Measurements from ENCODE around the gene SHF.
"Not testable (repeated sequence)": the region's sequence is repeated elsewhere in the genome, so short reads cannot be mapped to it uniquely, and the experiment has no call there.

Gene SHF

DNA sequence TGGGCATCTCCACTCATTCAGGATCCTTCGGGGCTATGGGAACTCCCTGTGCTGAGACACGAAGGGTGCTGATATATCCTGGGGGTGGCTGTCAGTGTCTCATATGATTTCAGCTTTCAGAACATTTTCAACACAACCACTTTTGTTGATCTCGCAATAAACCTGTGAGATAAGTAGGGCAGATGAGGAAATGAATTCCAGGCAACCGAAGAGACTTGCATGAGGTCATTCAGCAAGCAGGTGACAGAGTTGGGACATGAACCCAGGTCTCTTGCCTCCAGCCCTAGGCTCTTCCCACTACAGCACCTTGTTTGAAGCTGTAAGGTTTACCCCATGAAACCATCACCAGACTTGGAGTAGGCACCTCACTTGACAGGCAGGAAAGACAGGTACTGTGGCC, 41.4 kb downstream of the SHF start:
- DNase-seq: no peak

- no peak for DNase-seq
Measured at GRCh38 chr15:45144775-45145174, 43.0 kb downstream of the SHF start.

- DNase-seq: no peak
Measured at GRCh38 chr15:45143946-45144345, 43.8 kb downstream of the SHF start.

GRCh38 chr15:45143056-45143455, 44.7 kb downstream of the SHF start:
- no peak for DNase-seq

DNA sequence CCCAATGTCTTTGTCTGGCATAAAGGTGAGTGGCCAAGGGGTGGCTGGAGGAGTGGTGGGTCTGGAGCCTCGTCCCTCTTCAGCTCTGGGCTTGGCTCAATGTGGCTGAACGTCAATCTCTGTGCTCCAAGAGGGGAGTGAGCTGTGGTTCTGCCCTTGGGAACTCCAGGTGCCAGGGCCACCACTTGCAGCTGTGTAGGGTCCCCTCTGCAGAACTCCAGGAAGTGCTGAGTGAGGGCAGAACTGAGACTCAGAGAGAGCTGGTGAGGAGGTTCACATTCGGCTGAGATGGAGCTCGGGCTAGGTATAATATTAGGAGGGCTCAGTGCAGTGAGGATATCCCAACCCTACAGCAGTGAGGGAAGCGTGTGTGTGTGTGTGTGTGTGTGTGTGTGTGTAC, 46.4 kb downstream of the SHF start:
- no peak for DNase-seq

GRCh38 chr15:45140557-45141250, 47.1 kb downstream of the SHF start:
- DNase-seq: no peak

GRCh38 chr15:45139770-45140169, 48.0 kb downstream of the SHF start:
- DNase-seq: no peak

DNA sequence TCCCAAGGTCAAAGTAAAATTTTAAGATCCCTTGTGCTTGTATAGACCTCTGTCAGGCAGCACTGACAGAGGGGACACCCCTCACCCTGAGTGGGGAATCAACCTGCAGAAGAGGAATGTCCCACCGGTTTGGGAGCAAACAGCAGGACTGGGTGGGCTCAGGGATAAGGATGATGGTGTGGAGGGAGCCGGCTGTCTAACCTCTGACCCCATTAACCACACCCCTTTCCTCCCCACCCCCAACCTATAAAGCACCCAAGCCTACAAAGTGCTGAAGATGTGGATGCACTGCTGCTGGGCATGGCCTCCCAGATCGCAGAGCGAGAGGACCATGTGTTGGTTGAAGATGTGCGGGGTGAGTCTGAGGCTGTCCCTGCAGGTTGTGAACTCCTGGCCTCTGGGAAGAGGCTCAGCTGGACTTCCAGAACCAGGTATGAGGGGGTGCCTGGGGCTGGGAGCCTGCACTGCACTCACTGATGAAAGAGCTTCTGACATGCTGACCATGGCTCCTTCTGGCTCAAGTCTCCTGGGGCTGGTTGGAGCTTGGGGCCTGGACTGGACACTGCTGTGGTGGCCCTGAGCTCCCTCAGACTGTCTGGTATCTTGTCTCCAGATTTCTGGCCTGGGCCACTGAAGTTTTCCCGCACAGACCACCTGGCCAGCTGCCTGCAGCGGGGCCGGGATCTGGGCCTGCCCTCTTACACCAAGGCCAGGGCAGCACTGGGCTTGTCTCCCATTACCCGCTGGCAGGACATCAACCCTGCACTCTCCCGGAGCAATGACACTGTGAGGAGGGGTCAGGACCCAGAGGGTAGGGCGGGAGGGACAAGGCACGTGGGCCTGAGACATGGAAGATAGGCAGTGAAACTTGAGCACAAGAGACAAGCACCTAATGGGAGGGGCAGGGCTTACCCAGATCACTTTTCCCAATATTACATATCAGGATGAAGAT, 48.7 kb downstream of the SHF start:
- DNase-seq: no peak

DNA sequence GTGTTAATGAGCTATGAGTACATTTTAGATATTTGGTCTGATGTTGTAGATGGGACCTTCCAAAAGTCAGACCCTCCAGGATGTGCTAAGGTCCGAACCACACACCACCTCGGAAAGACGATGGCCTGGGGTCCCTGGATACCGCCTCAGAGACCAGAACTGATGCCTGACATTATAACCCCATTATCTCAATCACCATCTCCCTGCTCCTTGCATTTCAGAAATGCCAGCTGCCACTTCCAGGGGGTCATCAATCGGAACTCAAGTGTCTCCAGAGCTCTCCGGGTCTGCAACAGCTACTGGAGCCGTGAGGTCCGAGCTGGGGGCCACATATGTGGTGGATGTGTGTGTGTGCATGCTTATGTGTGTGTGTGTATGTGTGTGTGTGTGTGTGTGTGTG, 50.1 kb downstream of the SHF start:
- no peak for DNase-seq

- DNase-seq: no peak
Measured at GRCh38 chr15:45136378-45136764, 51.4 kb downstream of the SHF start.

DNA sequence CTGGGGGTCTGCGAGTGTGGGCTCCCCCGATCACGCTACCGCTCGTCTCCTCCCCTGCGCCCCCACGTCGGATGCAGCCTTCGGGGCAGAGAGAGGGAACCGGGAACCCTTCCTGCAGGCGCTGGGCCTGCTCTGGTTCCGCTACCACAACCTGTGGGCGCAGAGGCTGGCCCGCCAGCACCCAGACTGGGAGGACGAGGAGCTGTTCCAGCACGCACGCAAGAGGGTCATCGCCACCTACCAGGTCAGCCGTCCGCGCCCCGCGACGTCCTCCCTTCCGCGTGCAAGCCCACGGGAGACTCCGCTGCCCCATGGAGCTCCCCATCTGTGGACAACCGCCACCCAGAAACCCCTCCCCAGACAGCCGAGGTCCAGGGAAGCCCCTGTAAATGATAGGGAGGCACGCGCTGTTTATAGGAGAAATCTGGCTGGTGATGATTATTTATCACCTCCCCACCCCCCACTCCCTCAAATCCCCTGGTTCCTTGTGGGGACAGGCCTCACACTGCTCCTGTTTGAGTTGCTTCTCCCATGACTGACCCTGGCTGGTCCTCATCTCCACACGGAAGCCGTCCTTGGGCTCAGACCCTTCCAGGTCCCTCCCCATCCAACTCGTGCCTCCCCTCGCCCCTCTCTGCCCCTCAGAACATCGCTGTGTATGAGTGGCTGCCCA, 51.9 kb downstream of the SHF start:
- DNase-seq: not testable (repeated sequence)

GRCh38 chr15:45134682-45135604, 52.8 kb downstream of the SHF start:
- DNase-seq: no peak

GRCh38 chr15:45134046-45134445, 53.7 kb downstream of the SHF start:
- no peak for DNase-seq

- no peak for DNase-seq
Measured at GRCh38 chr15:45133561-45133920, 54.2 kb downstream of the SHF start.

GRCh38 chr15:45132844-45133560, 54.8 kb downstream of the SHF start:
- no peak for DNase-seq

DNA sequence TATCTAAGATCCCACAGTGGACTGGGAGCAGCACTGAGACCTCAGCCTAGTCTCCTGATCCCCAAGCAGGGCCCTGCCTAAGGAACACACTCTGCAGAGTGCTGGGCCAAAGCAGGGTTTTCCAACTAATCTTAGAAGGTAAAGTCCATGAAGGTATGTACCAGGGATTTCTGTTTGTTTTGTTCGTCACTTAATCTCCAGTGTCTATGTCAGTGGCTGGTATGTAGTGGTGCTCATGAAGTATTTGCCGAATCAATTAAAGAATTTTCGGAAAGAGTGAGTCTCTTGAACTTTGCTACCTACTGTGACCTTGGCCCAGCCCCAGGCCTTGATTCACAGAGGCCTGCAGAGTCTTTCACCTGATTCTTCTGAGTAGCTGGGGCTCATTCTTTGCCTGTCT, 56.3 kb downstream of the SHF start:
- DNase-seq: no peak

DNA sequence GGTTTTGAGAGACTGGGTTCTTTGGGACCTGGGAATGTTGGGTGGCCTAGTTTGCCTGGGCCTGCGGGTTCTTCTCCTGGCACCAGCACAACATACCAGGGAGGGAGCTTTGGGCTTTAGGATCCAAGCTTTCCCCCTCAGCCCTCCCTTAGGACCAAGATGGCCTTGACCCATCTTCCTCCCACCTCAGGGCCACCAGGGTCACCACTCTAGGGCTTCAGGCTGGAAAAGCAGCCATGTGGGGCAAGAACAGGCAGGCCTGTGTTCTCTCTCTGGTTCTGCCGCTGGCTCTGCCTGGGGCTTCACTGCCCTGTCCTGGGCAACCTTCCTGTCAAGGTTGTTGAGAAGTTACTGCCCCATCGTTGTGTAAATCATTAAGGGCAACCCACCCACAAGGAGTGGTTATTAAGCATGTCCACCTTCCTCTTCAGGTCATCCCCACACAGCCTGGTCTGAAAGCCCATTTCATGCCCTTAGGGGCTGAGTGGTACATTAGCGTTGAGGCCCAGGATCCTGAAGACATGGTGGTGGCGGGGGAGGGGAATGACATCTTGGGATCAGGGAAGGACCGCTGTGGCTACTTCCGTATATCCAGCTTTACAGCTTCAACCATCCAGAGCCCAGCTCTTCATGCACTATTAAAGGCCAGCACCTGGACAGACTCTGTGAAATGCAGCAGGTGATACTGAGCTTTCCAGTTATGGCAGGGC, 57.3 kb downstream of the SHF start:
- DNase-seq: no peak

- DNase-seq: no peak
Measured at GRCh38 chr15:45129651-45130129, 58.1 kb downstream of the SHF start, which contains the start of the genes DUOX1 and DUOXA1. TSS of gene DUOX1 (plus strand) at chr15:45129994. CDS start at chr15:45131967, 1,973 bp downstream. TSS of gene DUOXA1 (minus strand) at chr15:45129879. CDS start at chr15:45123014, 6,865 bp downstream.

GRCh38 chr15:45128971-45129639, 58.7 kb downstream of the SHF start:
- DNase-seq: no peak

GRCh38 chr15:45126535-45127158, 61.1 kb downstream of the SHF start:
- peak; percentile 39 for DNase-seq

Measured in central memory CD4-positive, alpha-beta T cell (primary cell).